VCaP (cell line): Measurements from ENCODE around the gene SLC25A1.
A peak's percentile ranks its signal among the peaks of the same experiment; 100 is the strongest.

ENCODE experiments used
- H3K27ac ChIP-seq: fragments of 450-650 bp; 2 replicates; pipeline ENCODE4 v1.5.1; 2017
- TF ChIP-seq, protein P1 (sequence below): fragments of 450-650 bp; conservative IDR thresholded peaks from 2 replicates; pipeline ENCODE4 v1.5.1; 2017; ENCODE audit warnings: mild to moderate bottlenecking, moderate library complexity

Gene SLC25A1

DNA sequence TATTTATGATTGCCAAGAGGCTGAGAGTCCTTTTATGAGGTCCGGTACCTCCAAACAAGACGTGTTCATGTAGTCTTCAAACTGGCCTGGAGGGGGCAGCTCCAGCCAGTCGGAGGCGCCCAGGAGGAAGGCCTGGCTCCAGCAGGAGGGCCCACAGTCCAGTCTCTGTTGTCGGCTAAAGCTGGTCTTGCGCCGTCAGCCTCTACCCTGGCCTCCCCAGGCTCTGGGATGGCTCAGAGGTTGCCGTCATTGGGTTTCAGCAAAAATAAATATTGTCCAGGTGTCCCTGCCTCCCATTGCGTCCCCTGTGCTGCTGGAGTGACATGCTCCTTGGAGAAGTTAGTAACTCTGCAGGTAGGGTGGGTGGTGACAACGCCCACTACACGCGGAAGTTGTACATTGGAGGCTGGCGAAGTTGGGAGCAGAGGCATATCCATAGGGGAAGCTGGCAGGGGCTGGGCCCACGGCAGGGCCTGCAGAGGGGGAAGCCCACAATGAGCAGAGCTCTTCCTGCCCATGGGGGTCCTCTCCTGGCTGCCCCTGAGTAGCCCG is 1.0 kb upstream of the SLC25A1 start:
- H3K27ac ChIP-seq: peak overlapping the region; percentile 95
- TF ChIP-seq, protein P1, sequence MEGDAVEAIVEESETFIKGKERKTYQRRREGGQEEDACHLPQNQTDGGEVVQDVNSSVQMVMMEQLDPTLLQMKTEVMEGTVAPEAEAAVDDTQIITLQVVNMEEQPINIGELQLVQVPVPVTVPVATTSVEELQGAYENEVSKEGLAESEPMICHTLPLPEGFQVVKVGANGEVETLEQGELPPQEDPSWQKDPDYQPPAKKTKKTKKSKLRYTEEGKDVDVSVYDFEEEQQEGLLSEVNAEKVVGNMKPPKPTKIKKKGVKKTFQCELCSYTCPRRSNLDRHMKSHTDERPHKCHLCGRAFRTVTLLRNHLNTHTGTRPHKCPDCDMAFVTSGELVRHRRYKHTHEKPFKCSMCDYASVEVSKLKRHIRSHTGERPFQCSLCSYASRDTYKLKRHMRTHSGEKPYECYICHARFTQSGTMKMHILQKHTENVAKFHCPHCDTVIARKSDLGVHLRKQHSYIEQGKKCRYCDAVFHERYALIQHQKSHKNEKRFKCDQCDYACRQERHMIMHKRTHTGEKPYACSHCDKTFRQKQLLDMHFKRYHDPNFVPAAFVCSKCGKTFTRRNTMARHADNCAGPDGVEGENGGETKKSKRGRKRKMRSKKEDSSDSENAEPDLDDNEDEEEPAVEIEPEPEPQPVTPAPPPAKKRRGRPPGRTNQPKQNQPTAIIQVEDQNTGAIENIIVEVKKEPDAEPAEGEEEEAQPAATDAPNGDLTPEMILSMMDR: peak; percentile 88

DNA sequence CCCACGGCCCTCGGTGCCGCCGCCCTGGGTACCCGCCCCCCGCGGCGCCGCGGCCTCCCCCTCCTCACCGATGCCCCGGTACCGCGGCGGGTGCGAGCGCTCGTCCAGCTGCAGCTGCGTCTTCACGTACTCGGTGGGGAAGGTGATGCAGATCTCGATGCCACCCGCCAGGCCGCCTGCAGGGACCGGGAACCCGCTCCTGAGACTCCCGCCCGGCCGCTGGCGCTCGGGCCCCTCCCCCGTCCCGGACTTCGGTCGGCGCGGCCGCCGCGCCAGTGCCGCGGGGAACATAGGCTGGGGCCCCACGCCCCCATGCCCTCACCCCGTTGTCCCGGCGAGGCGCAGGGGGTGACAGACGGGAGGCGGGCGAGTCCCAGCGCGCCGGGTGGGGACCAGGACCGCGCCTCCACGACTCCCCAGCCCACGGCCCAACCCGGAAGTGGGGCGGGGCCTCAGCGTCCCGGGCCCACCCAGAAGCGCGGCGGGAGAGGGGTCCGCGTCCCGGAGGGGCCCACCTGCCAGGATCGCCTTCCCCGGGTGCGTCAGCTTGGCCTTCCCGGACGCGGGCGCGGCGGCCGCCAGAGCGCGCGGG is 375 bp downstream of the SLC25A1 start:
- TF ChIP-seq, protein P1: no peak
- peak overlapping the region; percentile 95 for H3K27ac ChIP-seq

DNA sequence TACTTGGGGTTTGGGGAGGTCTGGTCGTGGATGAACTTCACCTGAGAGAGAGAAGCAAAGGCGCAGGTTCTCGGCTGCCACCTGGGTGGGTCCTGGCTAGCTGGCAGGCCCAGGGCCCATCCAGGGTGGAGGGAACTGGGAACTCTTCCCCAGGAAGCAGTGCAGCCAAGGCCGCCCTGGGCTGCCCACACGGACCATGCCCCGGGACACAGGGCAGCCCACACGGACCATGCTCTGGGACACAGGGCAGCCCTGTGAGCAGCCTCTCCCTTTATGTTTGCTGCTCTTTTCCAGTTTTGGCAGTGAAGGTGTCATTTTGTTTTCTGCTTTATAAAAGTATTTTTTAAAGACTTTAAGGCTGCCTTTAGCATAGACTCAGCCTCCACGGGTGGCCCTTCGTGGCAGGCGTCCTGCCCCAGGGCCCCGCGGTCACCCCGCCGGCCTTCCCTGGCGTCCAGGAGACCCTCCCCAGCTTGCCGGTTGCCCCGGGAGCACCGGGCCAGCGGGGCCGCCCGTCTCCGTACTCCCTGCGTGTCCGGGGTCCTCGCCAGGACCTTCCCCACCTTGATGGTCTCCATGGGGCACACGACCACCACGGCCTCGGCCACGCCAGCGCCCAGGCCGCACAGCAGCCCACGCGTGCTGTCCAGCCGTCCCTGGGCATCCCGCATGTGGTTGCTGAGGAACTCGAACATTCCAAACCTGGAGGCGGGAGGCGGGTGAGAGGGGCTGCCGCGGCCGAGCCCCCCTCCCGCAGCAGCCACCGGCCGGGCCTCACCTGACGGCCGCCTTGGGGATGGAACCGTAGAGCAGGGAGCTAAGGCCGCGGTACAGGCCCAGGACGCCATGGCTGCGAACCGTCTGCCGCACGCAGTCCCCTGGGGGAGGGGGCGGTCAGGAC is 1.1 kb downstream of the SLC25A1 start:
- TF ChIP-seq, protein P1: no peak
- peak overlapping the region; percentile 95 for H3K27ac ChIP-seq

GRCh38 chr22:19176732-19177131 is 1.8 kb downstream of the SLC25A1 start:
- peak overlapping the region; percentile 95 for H3K27ac ChIP-seq
- TF ChIP-seq, protein P1: no peak

- TF ChIP-seq, protein P1: no peak
- peak overlapping the region; percentile 95 for H3K27ac ChIP-seq
Observed at GRCh38 chr22:19176175-19176643, 2.3 kb downstream of the SLC25A1 start.

DNA sequence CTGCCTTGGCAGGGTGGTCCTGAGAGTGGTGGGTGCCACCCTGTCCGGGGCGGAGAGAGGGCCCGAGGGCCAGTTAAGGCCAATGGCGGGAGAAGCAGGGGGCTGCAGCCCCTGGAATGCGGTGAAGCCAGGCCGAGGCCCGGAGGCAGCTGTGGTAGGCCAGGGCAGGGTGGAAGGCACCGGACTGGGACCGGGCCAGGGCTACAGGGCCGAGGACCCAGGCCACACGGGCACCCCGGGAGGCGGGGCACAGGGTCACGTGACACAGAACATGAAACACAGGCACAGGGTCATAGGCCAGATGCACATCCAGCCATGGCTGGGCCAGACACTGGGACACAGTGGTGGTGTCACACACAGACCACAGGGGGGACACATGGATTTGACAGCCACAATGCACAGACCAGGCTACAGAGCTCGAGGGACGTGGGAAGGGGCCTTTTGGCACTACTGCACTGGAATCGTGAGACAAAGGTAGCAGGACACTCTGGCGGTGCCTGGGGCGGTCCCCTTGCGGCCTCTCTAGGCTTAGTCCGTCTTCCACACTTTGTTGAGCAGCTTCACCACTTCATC is 2.8 kb downstream of the SLC25A1 start:
- 0 out of 2 replicates have a peak overlapping the region, but pooled peaks have one; percentile 95 for H3K27ac ChIP-seq
- TF ChIP-seq, protein P1: no peak
